Measurements from ENCODE around the gene AKT1S1. TPM values are rescaled to one million over a fixed set of nuclear protein-coding genes. Genes with fewer than 3 reads are reported as not detected.

The AKT1S1 gene
- total and polyA plus RNA-seq, 5 experiments from 2014 or later, result 2.6 to 30.4 (median 4.5) TPM

- DNase-seq (no peak), ATAC-seq (no peak)
- Mint-ChIP-seq H3K27ac (peak overlapping the region in 1 of 10 donors; percentile 48), H3K4me3 (no peak overlapping the region), H3K36me3 (peaks cover 0 to 5% (median 3%) of the 10 kb centered on the region in 3 donors), H3K9me3 (peaks cover 0 to 5% (median 0%) of the 10 kb centered on the region in 9 donors), H3K27me3 (no peaks in the 10 kb centered on the region), H3K4me1 (peaks cover 0 to 33% (median 7%) of the 10 kb centered on the region in 4 donors)
- POLR2A ChIA-PET, result no interaction called here
Measured at GRCh38 chr19:49844138-49845095, 32.7 kb downstream of the AKT1S1 start.

DNA sequence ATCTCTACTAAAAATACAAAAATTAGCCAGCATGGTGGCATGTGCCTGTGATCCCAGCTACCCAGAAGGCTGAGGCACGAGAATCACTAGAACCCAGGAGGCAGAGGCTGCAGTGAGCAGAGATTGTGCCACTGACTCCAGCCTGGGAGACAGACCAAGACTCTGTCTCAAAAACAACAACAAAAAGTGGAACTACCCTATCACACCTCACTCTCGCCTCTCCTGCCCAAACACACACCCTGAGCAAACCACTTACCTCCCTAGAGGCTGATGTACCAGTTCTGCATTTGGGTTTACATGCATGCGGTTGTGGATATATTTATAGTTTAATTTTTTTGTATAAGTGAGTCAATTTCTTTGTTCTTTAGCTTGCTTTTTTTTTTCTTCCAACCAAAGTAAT is 33.9 kb downstream of the AKT1S1 start:
- Mint-ChIP-seq H3K9me3 (no peaks in the 10 kb centered on the region), H3K4me1 (peaks cover 0 to 23% (median 1%) of the 10 kb centered on the region in 4 donors), H3K27me3 (no peaks in the 10 kb centered on the region), H3K27ac (peak overlapping the region in 1 of 10 donors; percentile 62), H3K4me3 (no peak overlapping the region), H3K36me3 (peaks cover 0 to 17% (median 8%) of the 10 kb centered on the region in 3 donors)
- POLR2A ChIA-PET, result interaction anchor here (0.6 kb wide), 1 partner anchor 292 kb away, joined by 3 read pairs; no protein-coding TSS in a partner anchor
- DNase-seq, result no peak
- ATAC-seq, result peak in 1 of 2 donors; percentile 37

- Mint-ChIP-seq H3K27ac (peak overlapping the region in 1 of 10 donors; percentile 21), H3K4me1 (peaks cover 0 to 16% (median 0%) of the 10 kb centered on the region in 4 donors), H3K4me3 (no peak overlapping the region), H3K36me3 (peaks cover 0 to 25% (median 10%) of the 10 kb centered on the region in 3 donors), H3K9me3 (no peaks in the 10 kb centered on the region), H3K27me3 (no peaks in the 10 kb centered on the region)
- DNase-seq (no peak), ATAC-seq (no peak)
- POLR2A ChIA-PET, result no interaction called here
Measured at GRCh38 chr19:49840736-49841249, 36.4 kb downstream of the AKT1S1 start.

DNA sequence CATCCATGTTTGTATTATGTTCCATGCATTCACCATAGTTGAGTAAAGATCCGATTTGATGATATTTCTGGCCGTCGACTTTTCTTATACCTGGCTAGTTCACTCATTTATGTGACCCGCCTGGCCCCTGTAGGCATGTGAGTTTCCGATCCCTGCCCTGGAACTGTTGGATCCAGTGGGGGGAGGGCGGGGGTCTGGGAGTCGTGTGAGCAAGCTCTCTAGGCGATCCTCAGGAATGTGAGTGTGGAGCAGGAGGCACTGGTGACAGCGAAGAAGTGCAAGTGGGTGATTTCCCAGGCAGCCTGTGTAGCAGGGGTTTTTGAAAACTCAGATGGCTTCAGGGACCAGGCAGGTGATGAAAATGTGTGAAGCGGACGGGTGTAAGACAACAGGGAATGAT is 36.8 kb downstream of the AKT1S1 start:
- ATAC-seq, result no peak
- DNase-seq, result no peak
- POLR2A ChIA-PET, result no interaction called here
- H3K4me3 Mint-ChIP-seq, result no peak overlapping the region
- peak overlapping the region in 1 of 10 donors; percentile 21 for H3K27ac Mint-ChIP-seq
- no peaks in the 10 kb centered on the region for H3K9me3 Mint-ChIP-seq
- H3K36me3 Mint-ChIP-seq, result peaks cover 0 to 27% (median 10%) of the 10 kb centered on the region in 3 donors
- no peaks in the 10 kb centered on the region for H3K27me3 Mint-ChIP-seq
- peaks cover 0 to 16% (median 0%) of the 10 kb centered on the region in 4 donors for H3K4me1 Mint-ChIP-seq

DNA sequence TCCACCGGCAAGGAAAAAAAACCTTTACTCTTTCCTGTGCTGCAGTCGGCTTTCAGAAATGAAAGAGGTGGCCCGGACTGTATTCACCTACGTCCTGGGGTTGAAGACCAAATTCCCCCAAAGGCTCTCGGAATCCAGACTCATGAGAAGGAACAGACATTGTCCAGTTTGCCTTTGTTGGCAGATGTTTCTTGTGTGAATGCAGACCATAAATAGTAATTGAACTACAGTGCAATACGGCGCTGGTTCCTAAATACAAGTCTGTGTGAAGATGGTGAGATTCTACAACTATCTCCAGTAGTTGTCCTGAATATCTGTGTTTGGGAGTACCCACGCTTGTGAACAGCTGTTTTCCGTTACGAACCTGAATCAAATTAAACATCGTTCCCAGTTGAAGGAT is 37.4 kb downstream of the AKT1S1 start:
- no peaks in the 10 kb centered on the region for H3K27me3 Mint-ChIP-seq
- DNase-seq (no peak), ATAC-seq (no peak)
- H3K36me3 Mint-ChIP-seq, result peaks cover 0 to 33% (median 10%) of the 10 kb centered on the region in 3 donors
- H3K4me3 Mint-ChIP-seq, result no peak overlapping the region
- peaks cover 0 to 14% (median 0%) of the 10 kb centered on the region in 4 donors for H3K4me1 Mint-ChIP-seq
- H3K27ac Mint-ChIP-seq, result no peak overlapping the region
- POLR2A ChIA-PET, result no interaction called here
- H3K9me3 Mint-ChIP-seq, result no peaks in the 10 kb centered on the region

GRCh38 chr19:49838885-49839588 is 38.1 kb downstream of the AKT1S1 start:
- peaks cover 0 to 11% (median under 1%) of the 10 kb centered on the region in 4 donors for H3K4me1 Mint-ChIP-seq
- DNase-seq (no peak), ATAC-seq (no peak)
- H3K27me3 Mint-ChIP-seq, result no peaks in the 10 kb centered on the region
- peaks cover 0 to 35% (median 10%) of the 10 kb centered on the region in 3 donors for H3K36me3 Mint-ChIP-seq
- POLR2A ChIA-PET, result no interaction called here
- H3K9me3 Mint-ChIP-seq, result no peaks in the 10 kb centered on the region
- no peak overlapping the region for H3K27ac Mint-ChIP-seq
- H3K4me3 Mint-ChIP-seq, result no peak overlapping the region

DNA sequence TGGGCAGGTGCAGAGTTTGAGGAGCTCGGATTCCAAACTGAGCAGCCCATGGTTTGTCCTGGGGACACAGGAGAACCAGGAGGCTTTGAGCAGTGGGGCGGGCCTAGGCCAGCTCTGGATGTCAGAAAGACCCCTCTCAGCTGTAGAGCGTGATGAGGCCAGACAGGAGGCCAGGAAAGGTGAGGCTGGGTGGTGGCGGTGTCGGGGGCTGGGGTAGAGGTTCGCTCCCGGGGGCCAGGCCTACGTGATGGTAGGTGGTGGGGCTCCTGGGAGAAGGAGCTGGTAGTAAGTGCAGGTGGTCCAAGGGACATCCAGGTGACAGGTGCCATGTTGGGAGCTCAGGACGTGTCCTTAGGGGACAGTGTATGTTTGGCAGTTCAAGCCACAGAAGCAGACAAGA is 39.7 kb downstream of the AKT1S1 start:
- no peaks in the 10 kb centered on the region for H3K27me3 Mint-ChIP-seq
- DNase-seq (no peak), ATAC-seq (no peak)
- H3K4me3 Mint-ChIP-seq, result no peak overlapping the region
- no peaks in the 10 kb centered on the region for H3K9me3 Mint-ChIP-seq
- peaks cover 0 to 4% (median 1%) of the 10 kb centered on the region in 4 donors for H3K4me1 Mint-ChIP-seq
- H3K36me3 Mint-ChIP-seq, result peaks cover 0 to 50% (median 10%) of the 10 kb centered on the region in 3 donors
- POLR2A ChIA-PET, result interaction anchor here (0.6 to 0.8 kb wide), 2 partner anchors 11 to 14 kb away, joined by 3 read pairs; partner anchors contain the start of gene PTOV1
- peak overlapping the region in 4 of 10 donors; percentile 20 to 68 (median 36) for H3K27ac Mint-ChIP-seq

DNA sequence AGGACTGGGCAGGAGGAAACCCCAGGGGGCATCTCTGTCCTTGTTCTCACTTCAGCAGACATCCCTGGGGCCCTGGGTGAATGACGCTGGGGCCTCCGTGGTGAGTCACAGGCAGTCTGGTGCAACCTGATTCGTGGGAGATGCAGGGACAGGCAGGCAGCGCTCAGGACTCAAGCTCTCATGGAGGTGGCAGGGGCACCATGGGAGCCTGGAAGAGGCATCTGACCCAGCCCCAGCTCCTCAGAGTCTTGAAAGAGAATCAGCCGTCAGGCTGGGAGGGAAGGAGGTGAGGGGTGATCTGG is 40.2 kb downstream of the AKT1S1 start:
- POLR2A ChIA-PET, result interaction anchor here (0.8 kb wide), 1 partner anchor 14 kb away, joined by 3 read pairs; the partner anchor contains the start of gene PTOV1
- no peak for ATAC-seq

GRCh38 chr19:49836176-49837008 is 40.8 kb downstream of the AKT1S1 start:
- Mint-ChIP-seq H3K27ac (no peak overlapping the region), H3K36me3 (peaks cover 0 to 59% (median 10%) of the 10 kb centered on the region in 3 donors), H3K9me3 (no peaks in the 10 kb centered on the region), H3K4me1 (peaks cover 0 to 7% (median 1%) of the 10 kb centered on the region in 4 donors), H3K4me3 (no peak overlapping the region), H3K27me3 (no peaks in the 10 kb centered on the region)
- DNase-seq (no peak), ATAC-seq (peak in 1 of 2 donors; percentile 9)
- POLR2A ChIA-PET, result no interaction called here

More for the DNA sequence above, 40.2 kb downstream of the AKT1S1 start:
- Mint-ChIP-seq H3K27me3 (no peaks in the 10 kb centered on the region), H3K36me3 (peaks cover 0 to 54% (median 10%) of the 10 kb centered on the region in 3 donors), H3K4me3 (no peak overlapping the region), H3K27ac (no peak overlapping the region), H3K9me3 (no peaks in the 10 kb centered on the region), H3K4me1 (peaks cover 0 to 7% (median 1%) of the 10 kb centered on the region in 4 donors)
- no peak for DNase-seq

GRCh38 chr19:49835562-49835961 is 41.6 kb downstream of the AKT1S1 start:
- Mint-ChIP-seq H3K4me1 (peaks cover 0 to 7% (median 1%) of the 10 kb centered on the region in 4 donors), H3K27ac (no peak overlapping the region), H3K36me3 (peaks cover 0 to 60% (median 10%) of the 10 kb centered on the region in 3 donors), H3K27me3 (no peaks in the 10 kb centered on the region), H3K9me3 (no peaks in the 10 kb centered on the region), H3K4me3 (no peak overlapping the region)
- peak in 1 of 2 donors; percentile 11 for ATAC-seq
- DNase-seq, result no peak
- POLR2A ChIA-PET, result interaction anchor here (0.6 to 0.8 kb wide), 2 partner anchors 16 to 22 kb away, joined by 3 read pairs; partner anchors contain the start of gene FUZ

- no peaks in the 10 kb centered on the region for H3K27me3 Mint-ChIP-seq
- H3K36me3 Mint-ChIP-seq, result peaks cover 0 to 49% (median 6%) of the 10 kb centered on the region in 3 donors
- H3K4me3 Mint-ChIP-seq, result no peak overlapping the region
- H3K9me3 Mint-ChIP-seq, result no peaks in the 10 kb centered on the region
- POLR2A ChIA-PET, result no interaction called here
- H3K4me1 Mint-ChIP-seq, result peaks cover 0 to 7% (median 1%) of the 10 kb centered on the region in 4 donors
- ATAC-seq (no peak), DNase-seq (no peak)
- H3K27ac Mint-ChIP-seq, result peak overlapping the region in 2 of 10 donors; percentile 43 to 62
Measured at GRCh38 chr19:49833599-49833998, 43.6 kb downstream of the AKT1S1 start.

DNA sequence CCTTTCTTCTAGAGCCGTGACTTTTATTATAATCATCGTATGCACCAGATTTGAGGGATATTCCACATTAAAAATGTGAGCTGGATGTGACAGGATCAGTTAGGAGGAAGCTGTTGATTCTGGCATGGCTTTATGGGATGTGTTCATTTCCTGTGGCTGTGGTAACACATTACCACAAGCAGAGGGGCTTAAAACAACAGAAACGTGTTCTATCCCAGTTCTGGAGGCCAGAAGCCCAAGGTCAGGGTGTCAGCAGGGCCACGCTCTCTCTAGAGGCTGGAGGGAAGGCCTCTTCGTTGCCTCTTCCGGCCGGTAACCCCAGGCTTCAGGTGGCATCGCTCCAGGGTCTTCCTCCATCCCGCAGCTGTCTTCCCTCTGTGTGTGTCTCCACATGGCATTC is 44.6 kb downstream of the AKT1S1 start:
- Mint-ChIP-seq H3K9me3 (no peaks in the 10 kb centered on the region), H3K27ac (peak overlapping the region in 2 of 10 donors; percentile 28 to 83), H3K36me3 (peaks cover 0 to 45% (median 0%) of the 10 kb centered on the region in 3 donors), H3K27me3 (no peaks in the 10 kb centered on the region), H3K4me3 (no peak overlapping the region), H3K4me1 (peaks cover 0 to 7% (median 1%) of the 10 kb centered on the region in 4 donors)
- no peak for DNase-seq
- POLR2A ChIA-PET, result interaction anchor here (0.5 kb wide), 1 partner anchor 244 kb away, joined by 4 read pairs; no protein-coding TSS in a partner anchor
- no peak for ATAC-seq

Measured in naive thymus-derived CD8-positive, alpha-beta T cell (primary cell).